GM19239 (cell line): ENCODE results near the gene COX15.
"Not testable (repeated sequence)": the region's sequence is repeated elsewhere in the genome, so short reads cannot be mapped to it uniquely, and the experiment has no call there.

Source experiments
- DNase-seq: peaks from one replicate; pipeline ENCODE4 v3.0.0; 2011; ENCODE audit warnings: low spot score; ENCODE audit not compliant: insufficient read length
- FAIRE-seq: peaks from 2 replicates; lab custom pipeline; 2011; peaks lifted over from hg19 to GRCh38; lab: Jason Lieb, UNC

The COX15 gene

DNA sequence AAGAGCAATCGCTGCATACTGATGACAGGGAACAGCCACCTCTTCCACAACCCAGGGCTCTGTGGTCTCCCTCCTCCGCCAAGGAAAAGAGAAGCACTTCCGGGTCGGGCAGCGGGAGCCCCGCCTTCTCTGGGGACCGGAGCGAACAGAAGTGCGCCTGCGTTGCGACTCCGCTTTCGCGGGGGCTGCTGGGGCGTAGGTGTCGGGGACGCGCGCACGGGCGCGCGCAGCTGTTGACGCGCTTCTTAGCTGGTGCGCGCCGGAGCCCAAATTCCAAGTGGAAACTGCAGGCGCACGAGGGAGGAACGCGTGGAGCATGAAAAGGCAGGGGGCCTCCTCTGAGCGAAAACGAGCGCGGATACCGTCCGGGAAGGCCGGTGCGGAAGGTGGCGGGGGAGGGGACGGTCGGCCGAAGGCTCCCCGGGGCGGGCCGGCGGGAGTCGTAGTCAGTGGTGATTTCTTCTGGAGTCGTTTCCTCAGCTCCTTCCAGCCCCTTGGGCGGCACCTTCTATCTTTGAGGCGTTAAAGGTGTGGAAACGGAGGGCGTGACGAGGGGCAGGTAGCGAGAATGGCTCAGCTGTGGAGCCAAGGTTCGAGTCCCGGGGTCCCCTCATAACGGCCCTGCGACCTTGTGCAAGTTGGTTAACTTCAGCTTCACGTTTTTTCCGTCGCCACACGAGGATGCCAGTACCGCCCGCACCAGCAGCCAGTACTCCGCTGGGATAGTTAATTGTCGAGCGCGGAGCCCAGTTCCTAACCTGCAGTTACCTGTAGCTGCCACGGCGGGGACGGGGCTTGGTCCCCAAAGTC, at the start of gene COX15, which contains the start of gene CUTC:
TSS of gene COX15 (minus strand) at position 95 of the 810 bp plus-strand sequence. CDS start at position 17, 78 bp downstream.
TSS of gene CUTC (plus strand) at position 202 of the 810 bp plus-strand sequence. CDS start at position 317, 115 bp downstream.
- DNase-seq (peak; percentile 87), FAIRE-seq (peak; percentile 97)

DNA sequence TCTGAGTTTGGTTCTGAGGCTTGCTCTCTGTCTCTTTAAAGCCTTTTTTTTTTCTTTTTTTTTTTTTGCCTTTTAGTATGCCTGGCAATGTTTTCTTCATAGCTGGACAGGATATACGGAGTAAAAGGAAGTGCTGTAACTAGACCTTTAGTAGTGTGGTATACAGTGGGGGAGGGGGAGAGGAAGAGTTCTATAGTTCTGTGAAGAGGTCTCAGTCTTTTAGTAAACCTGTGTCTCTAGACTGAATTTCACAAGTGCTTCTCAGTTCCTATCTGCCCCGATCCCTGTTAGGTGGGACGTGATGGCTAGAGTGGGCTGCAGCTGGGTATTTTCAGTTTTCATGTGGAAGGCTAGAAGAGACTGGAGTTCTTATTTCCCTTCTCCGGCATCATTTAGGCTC, 47.4 kb upstream of the COX15 start:
- FAIRE-seq (no peak), DNase-seq (no peak)

GRCh38 chr10:99777918-99778714, 46.2 kb upstream of the COX15 start:
- FAIRE-seq = no peak
- DNase-seq = no peak

DNA sequence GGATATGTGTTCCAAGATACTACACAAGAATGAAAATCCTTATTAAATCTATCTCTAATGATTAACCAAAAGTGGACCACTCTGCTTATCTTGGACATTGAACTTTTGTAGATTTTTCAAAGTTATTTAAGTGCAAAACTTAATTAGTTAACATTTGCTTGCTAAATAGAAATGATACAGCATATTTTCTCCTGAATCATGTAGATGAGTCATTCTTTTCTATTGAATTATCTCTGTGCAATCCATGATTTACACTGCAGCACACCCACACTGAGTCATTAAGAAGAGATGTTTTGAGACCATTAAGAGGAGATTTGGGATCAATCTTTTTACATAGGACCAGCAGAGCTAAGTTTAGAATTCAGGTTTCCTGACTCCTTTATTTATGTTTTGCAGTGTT, 43.9 kb upstream of the COX15 start:
- DNase-seq (no peak), FAIRE-seq (no peak)

DNA sequence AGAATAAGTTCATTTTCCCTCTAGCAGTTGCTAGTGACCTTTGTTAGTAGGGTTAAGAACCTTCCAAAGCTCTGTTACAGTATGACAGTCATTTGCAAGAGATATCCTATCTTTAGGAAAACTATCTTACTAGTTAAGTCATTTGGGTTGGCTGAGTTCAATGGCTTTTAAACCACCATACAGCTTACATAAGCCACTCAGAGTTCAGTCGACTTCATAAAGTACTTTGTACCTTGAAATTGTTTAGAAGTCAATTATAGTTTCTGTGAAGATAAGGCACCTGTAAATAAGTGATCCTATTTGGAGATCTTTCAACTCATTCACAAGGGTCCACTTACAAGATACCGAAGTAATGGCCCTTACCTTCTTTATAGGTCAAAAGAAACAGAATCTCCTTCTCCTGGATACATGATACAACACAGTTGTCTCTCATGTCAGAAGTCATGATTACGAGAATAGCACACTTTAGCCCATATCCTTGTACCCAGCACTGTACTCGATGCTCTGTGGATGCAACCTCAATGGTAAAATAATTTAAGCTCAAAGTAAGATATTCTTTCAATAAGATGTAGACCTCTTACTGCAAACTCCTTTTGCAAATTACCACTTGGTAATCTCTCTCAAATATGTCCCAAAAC, 38.6 kb upstream of the COX15 start:
- DNase-seq = no peak
- no peak for FAIRE-seq

DNA sequence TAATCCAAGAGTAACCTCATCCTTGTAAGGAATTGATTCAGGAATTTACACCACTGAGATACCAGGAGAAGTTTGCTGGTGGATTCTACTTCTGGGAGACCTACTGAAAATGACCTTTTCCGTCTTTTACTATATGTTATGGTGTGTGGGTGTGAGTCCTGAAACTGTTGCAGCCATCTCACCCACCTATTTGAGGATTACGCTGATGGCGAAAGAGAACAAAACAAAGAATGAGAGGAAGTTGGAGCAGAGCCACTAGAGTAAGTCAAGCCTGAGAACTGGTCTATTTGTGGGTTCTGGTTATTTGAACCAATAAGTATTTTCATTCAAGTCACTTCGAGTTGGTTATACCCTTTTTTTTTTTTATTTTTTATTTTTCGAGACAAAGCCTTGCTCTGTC, 37.8 kb upstream of the COX15 start:
- DNase-seq (no peak), FAIRE-seq (no peak)

GRCh38 chr10:99768556-99768955, 36.6 kb upstream of the COX15 start:
- DNase-seq (no peak), FAIRE-seq (no peak)

DNA sequence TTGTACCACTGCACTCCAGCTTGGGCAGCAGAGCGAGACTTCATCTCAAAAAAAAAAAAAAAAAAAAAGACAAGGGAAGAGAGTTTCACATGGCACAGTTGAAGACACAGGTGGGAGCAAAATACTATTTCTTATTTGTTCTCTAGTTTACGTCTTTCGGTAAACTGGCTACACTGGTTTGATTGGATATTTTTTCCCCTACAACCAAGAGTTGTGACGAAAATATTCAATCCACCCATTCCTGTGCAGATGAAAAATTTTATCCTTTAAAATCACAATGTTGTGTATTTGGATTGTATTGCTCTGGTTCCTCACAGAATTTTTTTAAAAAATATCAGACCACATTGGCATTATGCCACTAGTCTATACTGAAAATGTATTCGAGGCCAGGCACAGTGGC, 36.0 kb upstream of the COX15 start:
- DNase-seq (no peak), FAIRE-seq (no peak)

GRCh38 chr10:99766302-99766681, 34.4 kb upstream of the COX15 start:
- peak; percentile 68 for FAIRE-seq
- DNase-seq = no peak

- DNase-seq = no peak
- FAIRE-seq = peak; percentile 68
Observed at GRCh38 chr10:99765672-99766301, 33.9 kb upstream of the COX15 start.

- DNase-seq = no peak
- FAIRE-seq = no peak
Observed at GRCh38 chr10:99761365-99761764, 29.4 kb upstream of the COX15 start.

GRCh38 chr10:99760321-99760720, 28.4 kb upstream of the COX15 start:
- DNase-seq (no peak), FAIRE-seq (no peak)

DNA sequence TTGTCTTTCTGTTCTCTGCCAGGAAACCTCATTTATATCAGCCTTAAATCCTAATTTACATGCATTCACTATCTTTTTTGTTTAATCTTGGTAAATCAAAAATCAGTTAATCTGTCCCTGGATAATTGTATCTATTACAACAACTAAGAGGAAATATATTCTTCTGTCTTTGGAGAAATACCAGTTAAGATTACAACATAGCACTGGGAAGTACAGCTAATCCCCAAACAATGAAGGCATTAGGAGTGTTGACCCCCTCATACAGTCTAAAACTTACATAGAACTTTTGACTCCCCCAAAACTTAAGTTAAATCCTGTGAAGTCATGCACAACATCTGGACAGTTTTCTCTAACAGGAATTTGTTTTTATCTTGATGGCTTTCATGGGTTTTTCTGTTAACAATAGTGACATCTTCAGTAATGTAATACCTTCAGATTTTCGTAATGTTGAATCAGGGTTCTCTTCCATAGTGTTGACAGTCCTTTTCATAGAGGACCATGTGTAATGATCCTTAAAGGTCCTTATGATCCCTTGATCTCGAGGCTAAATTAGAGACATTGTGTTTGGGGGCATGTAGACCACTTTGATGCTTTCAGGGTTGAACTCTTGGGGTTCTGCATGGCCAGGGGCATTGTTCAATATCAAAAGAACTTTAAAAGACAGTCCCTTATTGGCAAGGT, 26.4 kb upstream of the COX15 start:
- no peak for DNase-seq
- peak; percentile 4 for FAIRE-seq

- DNase-seq (no peak), FAIRE-seq (no peak)
Observed at GRCh38 chr10:99756159-99756558, 24.2 kb upstream of the COX15 start.

DNA sequence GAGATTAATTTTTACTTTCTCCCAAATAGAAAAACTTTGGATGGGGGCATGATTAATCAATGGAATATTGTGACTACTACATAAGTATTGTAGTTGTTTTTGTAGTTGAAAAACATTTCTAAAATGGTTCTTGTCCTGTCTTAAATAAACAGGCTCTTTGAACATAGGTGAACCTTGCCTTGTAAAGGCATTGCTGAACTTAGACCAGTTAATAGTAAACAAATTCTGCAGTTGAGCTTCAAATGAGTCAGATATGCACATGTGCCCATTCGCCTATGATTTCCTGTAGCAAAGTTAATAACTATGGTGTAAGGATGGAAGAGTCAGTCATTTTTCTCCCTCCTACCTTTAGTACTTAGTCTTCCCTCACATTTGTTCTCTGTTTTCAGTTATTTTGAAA, 22.7 kb upstream of the COX15 start:
- DNase-seq (no peak), FAIRE-seq (no peak)

GRCh38 chr10:99750641-99751040, 18.7 kb upstream of the COX15 start:
- DNase-seq (no peak), FAIRE-seq (no peak)

DNA sequence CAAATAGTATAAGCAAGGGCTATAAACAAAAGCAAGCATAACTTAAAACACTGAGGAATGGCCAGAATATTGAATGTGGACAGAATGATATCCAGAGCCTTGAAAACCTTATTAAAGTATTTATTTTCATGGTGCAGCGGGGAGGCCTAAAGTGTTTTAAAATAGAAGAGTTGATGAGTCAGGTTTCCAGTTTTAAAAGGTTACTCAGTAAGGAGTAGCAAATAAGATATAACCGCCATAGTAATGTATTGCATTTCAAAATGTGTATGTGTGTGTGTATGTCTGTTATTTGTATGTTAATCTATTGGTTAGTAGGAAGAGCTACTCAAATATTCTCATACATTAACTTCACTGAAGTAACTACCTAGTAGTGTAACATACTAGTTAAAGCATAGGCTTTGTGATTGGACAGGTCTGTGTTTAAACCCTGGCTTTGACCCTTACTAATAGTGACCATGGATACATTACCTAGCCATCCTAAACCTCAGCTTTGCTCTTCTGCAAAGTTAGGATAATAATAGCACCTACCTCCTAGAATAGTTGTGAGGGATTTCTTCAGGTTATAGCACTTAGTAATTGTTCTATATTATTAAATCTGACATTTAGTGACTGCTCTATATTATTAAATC, 17.0 kb upstream of the COX15 start:
- FAIRE-seq (no peak), DNase-seq (no peak)

DNA sequence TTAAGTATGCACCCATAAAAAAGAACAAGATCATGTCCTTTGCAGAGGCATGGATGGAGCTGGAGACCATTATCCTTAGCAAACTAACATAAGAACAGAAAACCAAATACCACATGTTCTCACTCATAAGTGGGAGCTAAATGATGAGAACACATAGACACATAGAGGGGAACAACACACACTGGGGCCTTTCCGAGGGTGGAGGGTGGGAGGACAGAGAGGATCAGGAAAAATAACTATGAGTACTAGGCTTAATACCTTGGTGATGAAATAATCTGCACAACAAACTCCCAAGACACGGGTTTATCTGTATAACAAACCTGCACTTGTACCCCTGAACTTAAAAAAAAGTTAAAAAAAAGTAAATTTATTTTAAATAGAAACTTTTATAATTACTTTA, 14.2 kb upstream of the COX15 start:
- FAIRE-seq, DNase-seq: not testable (repeated sequence)

DNA sequence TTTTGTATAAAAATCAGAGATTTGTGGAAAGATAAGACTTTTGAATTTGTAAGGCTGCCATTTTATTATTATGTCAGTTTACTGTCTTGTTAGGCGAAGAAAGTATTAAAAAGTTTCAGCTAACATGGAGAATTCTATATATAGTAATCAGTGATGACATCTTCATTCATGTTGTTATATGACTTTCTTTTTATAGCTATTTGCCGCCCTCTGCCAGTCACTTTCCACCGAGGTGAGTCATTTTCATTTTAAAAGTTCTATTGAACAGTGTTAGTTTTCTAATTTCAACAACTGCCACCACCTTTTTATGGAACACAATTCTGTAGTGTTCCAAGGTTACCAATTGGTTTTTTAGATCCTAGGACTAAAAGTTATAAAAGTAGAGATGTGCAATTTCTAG, 11.9 kb upstream of the COX15 start:
- DNase-seq (no peak), FAIRE-seq (peak; percentile 11)
